ENCODE results near the gene PARP15.
A peak's percentile ranks its signal among the peaks of the same experiment; 100 is the strongest.

PARP15 gene

DNA sequence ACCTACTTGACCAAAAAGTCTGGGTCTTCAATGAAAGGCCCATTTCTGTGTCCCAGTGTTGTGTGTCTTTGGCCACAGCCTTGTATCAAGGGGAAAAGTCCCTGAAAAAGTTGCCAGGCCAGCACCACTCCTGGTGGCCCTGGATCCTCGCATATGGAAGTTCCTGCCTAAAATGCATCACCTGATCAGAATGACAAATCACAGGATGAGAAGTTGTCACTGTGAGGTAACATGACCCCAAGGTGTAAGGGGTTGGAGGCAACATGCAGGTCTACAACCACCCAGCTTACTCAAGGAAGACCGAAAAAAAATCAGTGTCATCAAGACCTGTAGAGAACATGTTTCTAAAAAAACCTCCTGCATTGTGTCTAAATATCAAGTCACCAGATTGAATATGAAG is 25.6 kb downstream of the PARP15 start:
- DNase-seq: no peak
- in situ Hi-C loops (cut with HindIII; ENCODE audit: low pct_ligation_motif_present, low pct_unique_long_range_greater_than_20kb, low sequenced_read_pairs): no loop called here

DNA sequence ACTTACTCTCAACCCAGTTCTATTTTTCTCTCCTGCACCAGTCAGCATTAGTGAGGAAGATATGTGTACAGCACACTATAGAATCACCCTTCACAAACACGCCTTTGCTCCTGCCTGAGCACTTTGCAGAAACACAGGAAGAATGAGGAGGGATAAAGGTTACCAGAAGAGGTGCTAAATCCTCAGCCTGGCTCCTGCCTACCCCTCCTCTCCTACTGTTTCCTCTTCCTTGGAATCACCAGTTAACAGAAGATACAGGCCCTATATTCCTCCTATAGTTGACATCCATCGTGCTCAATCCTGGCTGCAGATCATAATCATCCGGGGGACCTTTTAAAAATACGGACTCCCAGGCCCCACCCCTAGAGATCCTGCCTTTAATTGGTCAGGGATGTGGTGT is 28.9 kb downstream of the PARP15 start:
- in situ Hi-C loops (cut with HindIII; ENCODE audit: low pct_ligation_motif_present, low pct_unique_long_range_greater_than_20kb, low sequenced_read_pairs): no loop called here

DNA sequence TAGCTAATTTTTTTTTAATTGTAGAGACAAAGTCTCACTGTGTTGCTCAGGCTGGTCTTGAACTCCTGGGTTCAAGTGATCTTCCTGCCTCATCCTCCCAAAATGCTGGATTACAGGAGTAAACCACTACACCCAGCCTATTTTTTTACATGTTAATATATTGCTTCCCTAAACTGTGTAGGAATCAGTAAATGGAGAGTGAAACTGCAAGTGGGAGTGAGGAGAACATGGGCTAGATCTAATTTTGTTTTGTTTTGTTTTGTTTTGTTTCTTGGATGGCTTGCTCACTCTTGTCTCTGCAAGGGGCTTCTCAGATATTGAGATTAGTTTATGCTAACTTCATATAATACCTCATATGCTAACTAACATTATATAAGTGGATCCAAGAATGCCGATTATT is 31.5 kb downstream of the PARP15 start:
- in situ Hi-C loops (cut with HindIII; ENCODE audit: low pct_ligation_motif_present, low pct_unique_long_range_greater_than_20kb, low sequenced_read_pairs): no loop called here
- no peak for DNase-seq

More for the DNA sequence above, 28.9 kb downstream of the PARP15 start:
- DNase-seq: no peak

DNA sequence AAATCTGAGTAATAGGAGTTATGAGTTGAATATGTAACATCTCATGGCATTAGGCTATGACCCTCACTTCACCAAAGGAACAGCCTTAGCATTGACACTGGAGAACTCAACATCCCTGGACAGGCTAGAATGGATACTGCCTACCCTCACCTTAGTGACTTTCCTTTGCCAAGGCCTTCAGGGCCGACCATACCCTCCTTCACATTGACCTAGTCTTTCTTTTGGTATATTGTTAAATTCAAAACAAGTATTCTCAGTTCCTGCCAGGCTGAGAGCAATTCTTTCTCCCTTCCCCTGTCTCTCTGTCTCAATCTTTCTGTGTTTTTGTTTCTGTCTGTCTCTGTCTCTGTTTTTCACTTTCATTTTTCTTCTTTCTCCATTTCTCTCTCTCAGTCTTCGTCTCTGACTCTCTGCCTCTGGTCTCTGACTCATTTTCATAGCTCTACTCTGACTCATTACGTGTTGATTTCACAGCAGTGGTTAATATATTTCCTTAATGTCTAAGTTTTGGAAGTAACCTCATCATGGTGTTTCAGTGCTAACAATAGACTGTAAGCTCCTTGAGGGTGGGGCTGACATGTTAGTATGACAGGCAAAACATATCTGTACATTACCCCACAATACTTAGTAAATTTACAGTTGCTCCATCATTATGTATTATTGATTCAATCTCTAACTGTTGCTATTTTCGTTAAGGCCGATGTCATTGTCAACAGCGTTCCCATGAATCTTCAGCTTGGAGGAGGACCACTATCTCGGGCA is 32.5 kb downstream of the PARP15 start:
- in situ Hi-C loops (cut with HindIII; ENCODE audit: low pct_ligation_motif_present, low pct_unique_long_range_greater_than_20kb, low sequenced_read_pairs): no loop called here
- peak; percentile 72 for DNase-seq

DNA sequence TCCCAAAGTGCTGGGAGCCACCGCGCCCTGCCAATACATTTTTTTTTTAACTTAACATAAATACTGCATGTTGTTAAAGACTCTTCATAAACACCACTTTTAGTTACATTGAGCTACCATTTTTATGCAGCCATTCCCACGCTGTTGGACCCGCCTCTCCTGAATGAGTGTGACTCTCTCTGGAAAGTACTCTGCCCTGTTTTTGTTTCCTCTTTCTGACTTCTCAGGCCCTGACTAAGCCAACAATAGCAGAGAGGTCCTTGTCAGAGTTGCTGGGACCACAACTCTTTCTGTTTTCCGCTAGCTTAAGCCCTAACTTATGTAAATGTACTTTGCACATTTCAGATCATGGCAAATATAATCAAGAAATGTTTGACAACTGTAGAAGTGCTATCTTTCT is 35.2 kb downstream of the PARP15 start:
- in situ Hi-C loops (cut with HindIII; ENCODE audit: low pct_ligation_motif_present, low pct_unique_long_range_greater_than_20kb, low sequenced_read_pairs): no loop called here
- no peak for DNase-seq

DNA sequence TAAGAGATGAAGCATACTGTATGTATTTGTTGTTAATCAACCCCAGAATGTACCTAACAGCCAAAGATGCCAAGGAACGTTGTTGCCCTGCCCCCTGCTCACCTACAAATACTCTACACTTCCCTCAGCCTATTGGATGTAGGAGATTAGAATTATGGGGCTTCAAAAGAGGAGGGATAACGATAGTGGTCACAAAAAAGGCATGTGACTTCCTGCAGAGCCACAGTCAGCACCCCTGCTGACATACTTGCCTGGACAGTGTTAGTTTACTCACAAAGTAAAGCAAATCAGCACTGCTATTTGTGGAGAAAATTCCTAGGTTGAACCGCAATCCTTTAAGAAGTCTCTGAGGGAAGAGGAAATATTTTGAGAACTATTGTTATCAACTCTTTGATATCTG is 37.9 kb downstream of the PARP15 start:
- in situ Hi-C loops (cut with HindIII; ENCODE audit: low pct_ligation_motif_present, low pct_unique_long_range_greater_than_20kb, low sequenced_read_pairs): no loop called here
- no peak for DNase-seq

DNA sequence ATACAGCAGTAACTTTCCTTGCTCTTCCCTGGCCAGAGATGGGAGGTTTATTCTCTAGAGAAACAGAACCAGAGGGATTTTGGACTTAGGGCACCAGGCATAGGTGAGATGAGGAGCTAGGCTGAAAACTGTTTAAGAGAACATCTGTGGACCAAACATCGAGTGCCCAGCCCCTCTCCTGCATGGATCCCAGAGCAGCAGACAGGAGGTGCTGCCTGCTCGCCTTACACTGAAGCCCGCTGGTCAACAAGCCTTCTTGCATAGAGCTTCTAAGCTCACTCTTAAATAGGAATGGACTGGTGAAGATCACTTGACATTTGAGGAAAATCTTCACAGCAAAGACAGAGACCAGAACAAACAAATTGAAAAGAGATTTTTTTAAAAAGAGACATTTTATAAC is 41.2 kb downstream of the PARP15 start:
- DNase-seq: no peak
- in situ Hi-C loops (cut with HindIII; ENCODE audit: low pct_ligation_motif_present, low pct_unique_long_range_greater_than_20kb, low sequenced_read_pairs): no loop called here

DNA sequence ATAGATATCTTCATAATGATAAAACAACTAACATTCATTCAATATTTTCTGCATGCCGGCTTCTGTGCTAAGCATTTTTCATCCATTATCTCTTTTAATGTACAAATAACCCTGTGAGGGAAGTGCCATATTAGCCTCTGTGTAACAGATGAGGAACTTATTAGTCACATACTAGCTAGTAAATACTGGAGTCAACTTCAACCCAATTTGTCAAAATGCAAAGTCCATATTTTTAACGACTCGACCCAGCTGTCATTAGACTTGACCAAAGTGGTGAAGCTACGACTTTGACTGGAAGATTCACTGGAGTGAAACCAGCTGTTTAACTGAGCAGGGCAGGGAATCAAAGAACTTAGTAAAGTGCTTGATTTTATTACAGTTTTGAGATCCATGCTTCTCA is 41.6 kb downstream of the PARP15 start:
- in situ Hi-C loops (cut with HindIII; ENCODE audit: low pct_ligation_motif_present, low pct_unique_long_range_greater_than_20kb, low sequenced_read_pairs): no loop called here
- DNase-seq: no peak

DNA sequence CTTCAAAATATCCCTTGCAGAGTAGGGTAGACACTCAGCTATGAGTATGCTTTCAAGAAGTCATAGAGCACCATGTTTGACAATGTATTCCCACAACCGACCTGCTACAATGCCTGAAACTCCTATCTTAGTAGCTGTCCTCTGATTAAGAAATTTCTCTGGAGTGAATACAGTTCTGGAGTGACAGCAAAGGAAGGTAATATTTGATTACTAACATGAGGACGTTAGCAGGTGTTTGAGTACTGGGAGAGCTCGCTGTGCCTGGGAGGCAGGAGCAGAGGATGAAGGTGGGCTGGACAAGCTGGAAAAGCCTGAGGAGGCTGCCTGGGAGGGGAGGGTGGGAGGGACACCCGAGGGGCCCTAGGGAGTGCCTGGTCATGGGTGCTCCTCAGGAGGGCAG is 42.9 kb downstream of the PARP15 start:
- in situ Hi-C loops (cut with HindIII; ENCODE audit: low pct_ligation_motif_present, low pct_unique_long_range_greater_than_20kb, low sequenced_read_pairs): no loop called here
- no peak for DNase-seq

DNA sequence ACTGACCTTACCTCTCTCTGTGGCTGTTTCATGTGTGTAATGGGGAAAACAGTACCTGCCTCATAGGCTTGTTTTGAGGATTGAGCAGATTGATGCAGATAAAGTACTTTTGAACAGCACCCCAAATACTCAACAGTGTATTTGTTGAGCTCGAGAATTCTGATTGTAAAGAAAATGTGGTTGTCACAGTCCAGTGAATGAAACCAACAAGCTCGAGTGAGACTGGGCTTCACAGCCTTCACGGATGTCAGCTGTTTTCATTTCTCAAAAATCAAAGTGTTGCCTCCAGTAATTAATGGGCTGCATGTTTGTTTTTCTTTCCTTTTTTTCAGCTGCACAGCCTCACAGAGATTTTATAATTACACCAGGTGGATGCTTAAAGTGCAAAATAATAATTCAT is 43.7 kb downstream of the PARP15 start:
- in situ Hi-C loops (cut with HindIII; ENCODE audit: low pct_ligation_motif_present, low pct_unique_long_range_greater_than_20kb, low sequenced_read_pairs): no loop called here
- DNase-seq: no peak

DNA sequence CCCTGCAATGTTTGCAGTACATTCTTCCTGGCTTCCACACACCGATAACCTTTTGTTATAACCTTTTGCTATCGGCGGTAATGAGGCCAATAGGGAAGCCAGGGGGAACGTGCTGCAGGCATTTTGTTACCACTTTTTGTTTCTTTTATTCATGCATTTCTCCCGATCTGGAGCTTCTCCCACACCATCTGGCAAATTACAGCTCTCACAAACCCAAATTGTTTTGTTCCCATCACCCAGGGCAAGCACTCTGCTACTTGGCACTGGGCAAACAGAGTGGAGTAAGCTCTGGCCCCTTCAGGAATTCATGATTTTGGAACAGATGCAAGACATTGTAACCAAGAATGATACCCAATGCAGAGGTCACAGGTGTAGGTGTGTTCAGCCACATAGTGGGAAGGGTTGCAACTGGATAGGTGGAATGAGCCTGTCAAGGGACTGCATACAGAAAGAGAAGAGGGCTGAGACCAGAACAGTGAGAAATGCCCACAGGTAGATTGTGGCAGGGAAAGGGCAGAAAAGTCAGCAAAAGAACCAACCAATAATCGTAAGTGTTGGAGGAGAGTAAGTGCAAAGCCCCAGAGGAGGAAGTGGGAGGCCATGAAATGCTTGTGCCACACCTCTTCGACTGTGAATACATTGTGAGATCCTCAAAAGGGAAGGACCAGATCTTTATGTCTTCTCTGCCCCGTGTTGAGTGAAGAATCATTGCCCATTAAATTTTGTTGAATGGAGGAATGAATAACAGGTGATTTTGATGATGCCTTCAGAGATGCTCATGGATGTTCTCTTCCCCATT is 45.8 kb downstream of the PARP15 start:
- in situ Hi-C loops (cut with HindIII; ENCODE audit: low pct_ligation_motif_present, low pct_unique_long_range_greater_than_20kb, low sequenced_read_pairs): no loop called here
- DNase-seq: no peak

DNA sequence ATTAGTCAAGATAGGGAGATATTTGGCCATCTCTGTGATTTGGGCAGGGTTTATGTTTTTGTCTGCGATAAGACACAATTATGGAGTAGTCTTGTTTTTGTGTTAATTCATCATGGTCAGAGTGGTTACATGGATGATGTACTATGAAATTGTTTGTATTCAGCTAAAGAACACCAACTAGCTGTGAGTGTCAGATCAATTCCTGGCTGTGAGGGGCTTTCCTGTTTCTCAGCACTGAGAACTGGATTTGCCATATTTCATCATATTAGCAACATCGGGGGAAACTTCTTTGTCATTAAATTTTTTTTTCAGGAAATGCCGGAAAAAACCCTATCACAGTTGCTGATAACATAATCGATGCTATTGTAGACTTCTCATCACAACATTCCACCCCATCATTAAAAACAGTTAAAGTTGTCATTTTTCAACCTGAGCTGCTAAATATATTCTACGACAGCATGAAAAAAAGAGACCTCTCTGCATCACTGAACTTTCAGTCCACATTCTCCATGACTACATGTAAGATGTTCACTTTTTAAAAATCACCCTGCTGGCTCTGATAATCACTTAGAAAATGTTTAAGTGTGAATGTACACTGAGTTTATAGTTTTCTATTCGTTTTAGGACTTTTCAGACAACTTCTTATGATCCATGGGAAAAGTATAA is 49.2 kb downstream of the PARP15 start:
- no peak for DNase-seq
- in situ Hi-C loops (cut with HindIII; ENCODE audit: low pct_ligation_motif_present, low pct_unique_long_range_greater_than_20kb, low sequenced_read_pairs): no loop called here

DNA sequence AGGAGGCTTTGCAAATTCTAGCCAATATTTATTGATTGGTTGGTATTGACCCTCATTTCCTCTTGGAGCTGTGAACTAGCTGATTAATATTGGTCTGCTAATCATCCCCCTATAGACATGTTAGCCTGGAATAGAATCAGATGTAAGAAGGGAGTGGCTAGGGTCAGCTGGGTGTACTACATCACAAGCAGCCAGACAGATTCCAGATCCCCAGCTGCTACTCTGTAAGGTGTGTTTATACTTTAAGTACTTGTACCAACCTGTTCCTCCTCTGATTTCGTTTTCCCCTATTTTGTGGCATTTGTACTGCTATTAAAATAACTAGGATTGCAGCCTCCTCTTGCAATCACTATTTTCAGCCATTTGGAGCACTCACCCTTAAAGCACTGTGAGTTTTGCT is 49.9 kb downstream of the PARP15 start:
- DNase-seq: no peak
- in situ Hi-C loops (cut with HindIII; ENCODE audit: low pct_ligation_motif_present, low pct_unique_long_range_greater_than_20kb, low sequenced_read_pairs): no loop called here

DNA sequence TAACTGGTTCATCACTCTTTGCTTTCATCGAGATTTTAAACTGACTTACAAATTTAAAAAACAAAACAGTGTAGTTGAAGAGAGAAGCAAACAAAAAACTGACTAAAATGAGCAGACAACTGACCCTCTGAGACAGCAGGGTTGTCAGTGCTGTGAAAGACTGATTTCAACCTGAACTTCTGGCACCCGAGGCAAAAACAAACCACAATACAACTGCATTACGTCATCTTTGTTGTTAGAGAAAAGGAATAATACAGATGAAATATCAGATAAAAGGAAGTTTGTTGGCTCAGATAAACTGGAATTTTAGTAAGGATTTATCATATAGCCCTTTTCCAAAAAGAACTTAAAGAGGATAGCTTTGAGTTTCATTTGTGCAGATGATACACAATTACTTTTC is 51.1 kb downstream of the PARP15 start:
- DNase-seq: no peak
- in situ Hi-C loops (cut with HindIII; ENCODE audit: low pct_ligation_motif_present, low pct_unique_long_range_greater_than_20kb, low sequenced_read_pairs): no loop called here

DNA sequence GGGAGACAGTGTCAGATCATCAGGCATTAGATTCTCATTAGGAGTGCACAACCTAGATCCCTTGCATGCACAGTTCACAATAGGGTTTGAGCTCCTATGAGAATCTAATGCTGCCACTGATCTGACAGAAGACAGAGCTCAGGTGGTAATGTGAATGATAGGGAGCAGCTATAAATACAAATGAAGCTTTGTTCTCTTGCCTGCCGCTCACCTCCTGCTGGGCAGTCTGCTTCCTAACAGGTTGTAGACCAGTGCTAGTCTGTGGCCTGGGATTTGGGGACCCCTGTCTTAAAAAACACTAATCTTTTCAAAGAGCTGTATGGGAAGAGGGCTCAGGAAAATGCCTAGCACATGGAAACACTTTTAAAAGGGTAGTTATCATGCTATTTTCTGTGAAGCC is 52.3 kb downstream of the PARP15 start:
- DNase-seq: no peak
- in situ Hi-C loops (cut with HindIII; ENCODE audit: low pct_ligation_motif_present, low pct_unique_long_range_greater_than_20kb, low sequenced_read_pairs): no loop called here

DNA sequence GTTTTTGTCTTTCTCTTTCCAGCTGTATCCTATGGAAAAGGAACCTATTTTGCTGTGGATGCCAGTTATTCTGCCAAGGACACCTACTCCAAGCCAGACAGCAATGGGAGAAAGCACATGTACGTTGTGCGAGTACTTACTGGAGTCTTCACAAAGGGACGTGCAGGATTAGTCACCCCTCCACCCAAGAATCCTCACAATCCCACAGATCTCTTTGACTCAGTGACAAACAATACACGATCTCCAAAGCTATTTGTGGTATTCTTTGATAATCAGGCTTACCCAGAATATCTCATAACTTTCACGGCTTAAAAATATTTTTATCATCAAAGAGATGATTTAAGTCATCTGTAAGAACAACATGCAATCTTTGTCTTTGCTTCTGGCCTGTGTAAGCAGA is 58.3 kb downstream of the PARP15 start:
- no peak for DNase-seq
- in situ Hi-C loops (cut with HindIII; ENCODE audit: low pct_ligation_motif_present, low pct_unique_long_range_greater_than_20kb, low sequenced_read_pairs): no loop called here

DNA sequence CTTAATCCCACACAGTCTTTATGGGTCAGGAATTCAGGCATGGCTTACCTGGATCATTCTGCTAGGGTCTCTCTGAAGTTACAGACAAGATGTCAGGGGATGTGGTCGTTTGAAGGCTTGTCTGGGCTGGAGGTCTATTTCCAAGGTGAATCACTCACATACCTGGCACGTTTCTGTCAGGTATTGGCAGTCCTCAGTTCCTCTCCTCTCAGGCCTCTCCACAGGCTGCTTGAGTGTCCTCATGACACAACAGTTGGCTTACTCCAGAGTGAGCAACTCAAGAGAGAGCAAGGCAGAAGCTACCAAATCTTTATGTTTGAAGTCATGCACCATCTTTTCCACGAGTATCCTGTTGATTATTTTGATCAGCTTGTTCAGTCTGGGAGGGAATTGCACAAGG is 59.2 kb downstream of the PARP15 start:
- no peak for DNase-seq
- in situ Hi-C loops (cut with HindIII; ENCODE audit: low pct_ligation_motif_present, low pct_unique_long_range_greater_than_20kb, low sequenced_read_pairs): no loop called here

DNA sequence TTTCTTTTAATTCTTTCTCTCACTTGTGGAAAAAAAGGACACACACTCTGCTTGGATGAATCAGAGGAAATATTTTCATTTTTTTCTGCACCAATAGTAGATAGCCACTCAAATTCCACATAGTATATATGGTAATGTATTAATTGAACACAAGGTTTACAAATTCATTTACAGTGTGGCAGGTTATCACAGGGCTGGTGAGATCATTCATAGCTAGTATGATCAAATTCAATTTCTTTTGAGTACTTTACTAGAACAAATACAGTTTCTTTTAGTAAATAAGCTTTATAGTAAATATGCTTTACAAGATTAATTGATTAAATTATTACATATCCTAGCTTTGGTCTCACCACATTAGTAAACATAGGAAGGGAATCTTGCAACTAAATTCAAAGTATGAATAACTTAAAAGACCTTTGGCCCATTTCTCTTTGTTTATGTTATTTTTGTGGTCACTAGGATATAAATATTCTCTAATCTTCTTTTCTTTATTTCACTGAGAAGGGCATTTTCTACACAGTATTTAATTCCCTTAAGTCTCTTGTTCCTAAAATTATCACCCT is 63.1 kb downstream of the PARP15 start:
- in situ Hi-C loops (cut with HindIII; ENCODE audit: low pct_ligation_motif_present, low pct_unique_long_range_greater_than_20kb, low sequenced_read_pairs): no loop called here
- DNase-seq: no peak

DNA sequence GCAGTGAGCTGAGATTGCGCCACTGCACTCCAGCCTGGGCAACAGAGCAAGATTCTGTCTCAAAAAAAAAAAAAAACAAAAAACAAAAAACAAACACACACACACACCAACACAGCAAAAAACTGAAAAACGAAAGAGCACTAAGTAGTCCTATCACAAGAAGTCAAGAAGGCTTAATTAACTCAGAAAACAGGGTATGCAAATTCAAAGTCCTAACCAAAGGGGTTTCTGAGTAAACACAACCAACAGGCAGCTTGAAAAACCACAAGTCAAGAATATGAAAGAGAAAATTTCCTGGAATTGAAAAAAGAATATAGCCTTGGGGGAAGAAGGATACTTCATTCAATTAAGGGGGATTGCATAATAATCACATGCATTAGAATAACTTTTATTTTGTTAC is 65.5 kb downstream of the PARP15 start:
- DNase-seq: no peak
- in situ Hi-C loops (cut with HindIII; ENCODE audit: low pct_ligation_motif_present, low pct_unique_long_range_greater_than_20kb, low sequenced_read_pairs): no loop called here
